HEK293T (cell line): ENCODE results near the gene HS3ST4.
"Not testable (repeated sequence)": the region's sequence is repeated elsewhere in the genome, so short reads cannot be mapped to it uniquely, and the experiment has no call there.

Source experiments
- CTCF ChIA-PET: fragments of 350-600 bp; formaldehyde crosslinking; extraction: SDS; loops from one replicate; lab custom pipeline; 2021; ENCODE audit warnings: antibody characterized with exemption, inconsistent platforms; lab: Yijun Ruan, JAX
- POLR2A ChIA-PET: fragments of 350-600 bp; formaldehyde crosslinking; extraction: SDS; loops from one replicate; lab custom pipeline; 2020; ENCODE audit warnings: antibody characterized with exemption, inconsistent platforms; lab: Yijun Ruan, JAX
- DNase-seq: peaks from one replicate; pipeline ENCODE4 v3.0.0; 2012; ENCODE audit warnings: mixed read lengths; ENCODE audit errors: extremely low spot score
- ARNT ChIP-seq: fragments of 450-650 bp; IDR thresholded peaks from 2 replicates; pipeline ENCODE4 v1.6.1; 2017; ENCODE audit warnings: mild to moderate bottlenecking
- BHLHE40 ChIP-seq: fragments of 450-650 bp; IDR thresholded peaks from 2 replicates; pipeline ENCODE4 v1.6.1; 2016; ENCODE audit warnings: mild to moderate bottlenecking, moderate library complexity, borderline replicate concordance
- CTBP1 ChIP-seq: fragments of 450-650 bp; IDR thresholded peaks from 2 replicates; pipeline ENCODE4 v1.6.1; 2016; ENCODE audit warnings: borderline replicate concordance
- ELF4 ChIP-seq: fragments of 450-650 bp; IDR thresholded peaks from 2 replicates; pipeline ENCODE4 v1.6.1; 2017; ENCODE audit warnings: antibody characterized with exemption
- FOXA1 ChIP-seq: fragments of 450-650 bp; IDR thresholded peaks from 2 replicates; pipeline ENCODE4 v1.6.1; 2016; ENCODE audit warnings: mild to moderate bottlenecking
- FOXK2 ChIP-seq: fragments of 450-650 bp; IDR thresholded peaks from 2 replicates; pipeline ENCODE4 v1.6.1; 2016; ENCODE audit warnings: mild to moderate bottlenecking
- FOXM1 ChIP-seq: fragments of 450-650 bp; IDR thresholded peaks from 2 replicates; pipeline ENCODE4 v1.6.1; 2017; ENCODE audit warnings: mild to moderate bottlenecking, borderline replicate concordance
- HDGF ChIP-seq: fragments of 450-650 bp; IDR thresholded peaks from 2 replicates; pipeline ENCODE4 v1.6.1; 2017; ENCODE audit warnings: antibody characterized with exemption, borderline replicate concordance
- L3MBTL2 ChIP-seq: fragments of 450-650 bp; conservative IDR thresholded peaks from 2 replicates; pipeline ENCODE4 v1.6.1; 2016; ENCODE audit warnings: mild to moderate bottlenecking
- LEF1 ChIP-seq: fragments of 450-650 bp; IDR thresholded peaks from 2 replicates; pipeline ENCODE4 v1.6.1; 2017; ENCODE audit warnings: mild to moderate bottlenecking, borderline replicate concordance
- NFRKB ChIP-seq: fragments of 450-650 bp; IDR thresholded peaks from 2 replicates; pipeline ENCODE4 v1.6.1; 2016; ENCODE audit warnings: mild to moderate bottlenecking, moderate library complexity
- PKNOX1 ChIP-seq: fragments of 450-650 bp; IDR thresholded peaks from 2 replicates; pipeline ENCODE4 v1.6.1; 2016
- SP1 ChIP-seq: fragments of 450-650 bp; IDR thresholded peaks from 2 replicates; pipeline ENCODE4 v1.6.1; 2017
- SUZ12 ChIP-seq: fragments of 450-650 bp; IDR thresholded peaks from 2 replicates; pipeline ENCODE4 v1.6.1; 2016; ENCODE audit warnings: mild to moderate bottlenecking
- TARDBP ChIP-seq: fragments of 450-650 bp; IDR thresholded peaks from 2 replicates; pipeline ENCODE4 v1.6.1; 2016
- ZNF384 ChIP-seq: fragments of 450-650 bp; IDR thresholded peaks from 2 replicates; pipeline ENCODE4 v1.6.1; 2016

The HS3ST4 gene

GRCh38 chr16:25771812-25772568 is 80.2 kb downstream of the HS3ST4 start:
- DNase-seq = no peak
- CTCF ChIA-PET = no interaction called here
- TF ChIP-seq TARDBP = no peak
- POLR2A ChIA-PET = no interaction called here

- DNase-seq, CTCF ChIA-PET, POLR2A ChIA-PET: not testable (repeated sequence)
Observed at GRCh38 chr16:25776214-25776613, 84.5 kb downstream of the HS3ST4 start.

GRCh38 chr16:25783226-25783625 is 91.5 kb downstream of the HS3ST4 start:
- ChIA-PET CTCF (no interaction called here), POLR2A (no interaction called here)
- TF ChIP-seq ARNT = no peak
- no peak for TF ChIP-seq SP1
- TF ChIP-seq FOXK2 = no peak
- TF ChIP-seq CTBP1 = no peak
- TF ChIP-seq ELF4 = no peak
- TF ChIP-seq L3MBTL2 = no peak
- no peak for TF ChIP-seq FOXA1
- TF ChIP-seq SUZ12 = no peak
- no peak for TF ChIP-seq ZNF384
- TF ChIP-seq TARDBP = no peak
- no peak for TF ChIP-seq HDGF
- TF ChIP-seq LEF1 = no peak
- TF ChIP-seq FOXM1 = no peak
- no peak for TF ChIP-seq BHLHE40
- TF ChIP-seq NFRKB = no peak
- no peak for TF ChIP-seq PKNOX1
- DNase-seq = no peak

GRCh38 chr16:25785361-25785760 is 93.6 kb downstream of the HS3ST4 start:
- DNase-seq = no peak
- POLR2A ChIA-PET = no interaction called here
- CTCF ChIA-PET = no interaction called here
- TF ChIP-seq HDGF (no peak), LEF1 (no peak), SP1 (no peak), ELF4 (no peak), CTBP1 (no peak), FOXA1 (no peak), TARDBP (no peak), SUZ12 (no peak), PKNOX1 (no peak), NFRKB (no peak), L3MBTL2 (no peak), FOXM1 (no peak), FOXK2 (no peak), BHLHE40 (no peak), ARNT (no peak), ZNF384 (no peak)

- POLR2A ChIA-PET = no interaction called here
- CTCF ChIA-PET = no interaction called here
- DNase-seq = no peak
- TF ChIP-seq TARDBP (no peak), FOXK2 (no peak), CTBP1 (no peak), LEF1 (no peak), NFRKB (no peak), FOXA1 (no peak), HDGF (no peak), ARNT (no peak), ZNF384 (no peak), PKNOX1 (no peak), BHLHE40 (no peak), ELF4 (no peak), FOXM1 (no peak), SUZ12 (no peak), SP1 (no peak), L3MBTL2 (no peak)
Observed at GRCh38 chr16:25786748-25787147, 95.0 kb downstream of the HS3ST4 start.

GRCh38 chr16:25788637-25789036 is 96.9 kb downstream of the HS3ST4 start:
- CTCF ChIA-PET = no interaction called here
- TF ChIP-seq SP1 = no peak
- TF ChIP-seq HDGF = no peak
- no peak for TF ChIP-seq LEF1
- no peak for TF ChIP-seq BHLHE40
- TF ChIP-seq CTBP1 = no peak
- no peak for TF ChIP-seq PKNOX1
- TF ChIP-seq NFRKB = no peak
- TF ChIP-seq FOXM1 = no peak
- no peak for TF ChIP-seq FOXA1
- TF ChIP-seq ELF4 = no peak
- no peak for TF ChIP-seq TARDBP
- TF ChIP-seq ZNF384 = no peak
- TF ChIP-seq SUZ12 = no peak
- TF ChIP-seq ARNT = no peak
- POLR2A ChIA-PET = no interaction called here
- no peak for DNase-seq
